Measurements from ENCODE around the gene PPM1L. TPM values are rescaled to one million over a fixed set of nuclear protein-coding genes. Genes with fewer than 3 reads are reported as not detected.

The PPM1L gene
- total RNA-seq, 1 donor from 2014 or later = 14.9 TPM

DNA sequence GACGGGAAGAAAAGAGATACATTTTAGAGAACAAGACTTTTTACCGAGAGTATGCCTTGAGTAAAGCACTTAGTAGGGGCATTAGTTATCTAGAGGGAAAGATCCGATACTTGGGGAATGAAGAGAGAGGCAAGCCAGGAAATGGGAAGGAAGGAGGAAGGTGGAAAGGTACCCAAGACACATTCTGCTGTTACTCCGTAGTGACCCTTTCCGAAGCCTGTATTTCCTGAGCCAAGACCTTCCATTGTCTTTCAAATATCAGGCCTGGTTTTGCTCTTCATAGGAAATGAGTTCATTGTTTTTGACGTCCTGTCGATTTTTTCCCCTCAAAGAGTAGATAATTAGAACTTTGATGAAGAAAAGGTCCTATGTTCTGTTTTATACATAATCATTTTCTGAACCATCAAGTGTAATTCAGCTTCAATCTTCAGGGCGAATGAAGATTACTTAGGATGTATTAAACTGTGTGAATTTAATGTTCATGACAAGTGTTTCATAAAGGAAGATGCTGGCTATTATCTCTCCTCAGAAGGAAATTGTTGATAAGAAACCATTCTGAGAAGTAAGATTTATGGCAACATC is 95.7 kb downstream of the PPM1L start:
- no peaks in the 10 kb centered on the region for H3K9me3 ChIP-seq
- H3K27me3 ChIP-seq (ENCODE audit: low read depth) = no peaks in the 10 kb centered on the region
- no peak overlapping the region for H3K4me3 ChIP-seq
- no peaks in the 10 kb centered on the region for H3K36me3 ChIP-seq
- H3K27ac ChIP-seq = no peak overlapping the region
- no peak for TF ChIP-seq CTCF (IDR thresholded peaks at IDR 0.05)
- H3K4me1 ChIP-seq = no peaks in the 10 kb centered on the region
- DNase-seq = no peak
- intact Hi-C loops (cut with DNase I) = no loop called here
- ATAC-seq = no peak

- no peaks in the 10 kb centered on the region for H3K9me3 ChIP-seq
- H3K36me3 ChIP-seq = no peaks in the 10 kb centered on the region
- no peak for TF ChIP-seq CTCF (IDR thresholded peaks at IDR 0.05)
- DNase-seq (no peak), ATAC-seq (no peak)
- H3K27me3 ChIP-seq (ENCODE audit: low read depth) = no peaks in the 10 kb centered on the region
- no peak overlapping the region for H3K4me3 ChIP-seq
- H3K4me1 ChIP-seq = no peaks in the 10 kb centered on the region
- no peak overlapping the region for H3K27ac ChIP-seq
- intact Hi-C loops (cut with DNase I) = no loop called here
These were observed 96.8 kb downstream of the PPM1L start for GRCh38 chr3:160852856-160853255.

DNA sequence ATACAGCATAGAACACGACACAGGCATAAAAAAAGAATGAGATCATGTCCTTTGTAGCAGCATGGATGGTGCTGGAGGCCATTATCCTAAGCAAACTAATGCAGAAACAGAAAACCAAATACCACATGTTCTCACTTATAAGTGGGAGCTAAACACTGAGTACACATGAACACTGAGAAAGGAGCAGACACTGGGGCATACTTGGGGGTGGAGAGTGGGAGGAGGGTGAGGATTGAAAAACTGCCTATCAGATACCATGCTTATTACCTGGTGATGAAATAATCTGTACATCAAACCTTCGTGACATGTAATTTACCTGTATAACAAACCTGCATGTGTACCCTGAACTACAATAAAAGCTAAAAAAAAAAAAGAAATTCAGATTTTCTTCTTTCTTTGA is 100.4 kb downstream of the PPM1L start:
- no peak overlapping the region for H3K4me3 ChIP-seq
- no peak for TF ChIP-seq CTCF (IDR thresholded peaks at IDR 0.05)
- no peaks in the 10 kb centered on the region for H3K36me3 ChIP-seq
- no peaks in the 10 kb centered on the region for H3K9me3 ChIP-seq
- H3K27ac ChIP-seq = no peak overlapping the region
- intact Hi-C loops (cut with DNase I) = no loop called here
- no peaks in the 10 kb centered on the region for H3K27me3 ChIP-seq (ENCODE audit: low read depth)
- no peaks in the 10 kb centered on the region for H3K4me1 ChIP-seq
- no peak for DNase-seq
- no peak for ATAC-seq

DNA sequence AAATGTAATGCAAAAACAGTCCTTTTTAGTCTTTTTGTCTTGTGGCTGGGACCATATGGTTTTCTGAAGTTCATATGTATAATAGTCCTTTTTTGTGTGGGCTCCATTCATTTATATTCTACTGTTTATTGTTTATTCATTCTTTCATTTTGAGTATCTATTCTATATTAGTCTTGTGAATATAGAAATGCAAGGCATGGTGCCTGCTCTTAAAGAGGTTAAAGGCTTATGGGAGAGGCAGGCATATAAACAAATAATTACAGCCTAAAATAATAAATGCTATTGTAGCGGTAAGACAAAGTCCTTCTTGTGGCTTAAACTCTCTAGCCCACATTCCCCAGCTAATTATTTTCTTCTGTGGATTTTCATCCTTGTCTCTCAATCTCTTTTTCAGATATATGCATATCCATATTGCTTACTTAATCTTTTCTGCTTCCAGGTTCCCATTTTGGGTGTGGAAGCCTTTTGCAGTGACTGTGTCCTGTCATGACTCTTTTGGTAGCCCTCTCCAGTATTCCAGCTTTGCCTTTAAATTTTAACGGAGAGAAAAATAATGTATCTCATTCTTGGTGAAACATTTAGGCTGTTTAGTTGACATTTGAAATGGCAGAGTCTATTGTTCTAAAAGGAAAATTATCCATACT is 101.6 kb downstream of the PPM1L start:
- no peaks in the 10 kb centered on the region for H3K27me3 ChIP-seq (ENCODE audit: low read depth)
- H3K4me3 ChIP-seq = no peak overlapping the region
- intact Hi-C loops (cut with DNase I) = no loop called here
- no peaks in the 10 kb centered on the region for H3K4me1 ChIP-seq
- H3K9me3 ChIP-seq = no peaks in the 10 kb centered on the region
- no peaks in the 10 kb centered on the region for H3K36me3 ChIP-seq
- TF ChIP-seq CTCF (IDR thresholded peaks at IDR 0.05) = no peak
- DNase-seq (no peak), ATAC-seq (no peak)
- no peak overlapping the region for H3K27ac ChIP-seq

DNA sequence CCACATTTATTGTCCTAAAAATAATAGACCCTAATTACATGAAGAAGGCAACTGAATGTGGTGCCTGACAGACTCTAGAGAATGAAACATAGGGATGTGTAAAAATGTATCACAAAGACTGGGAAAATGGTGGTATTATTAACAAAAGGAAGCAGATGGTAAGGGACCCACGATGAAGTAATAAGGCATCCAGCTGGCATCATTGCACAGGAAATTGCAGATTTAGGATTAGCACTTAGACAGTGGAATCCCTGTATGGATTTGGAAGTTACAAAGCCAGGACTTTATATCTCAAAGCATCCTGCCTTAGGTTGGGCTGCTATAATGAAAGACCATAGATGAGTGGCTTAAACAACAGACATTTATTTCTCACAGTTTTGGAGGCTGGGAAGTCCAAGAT is 104.3 kb downstream of the PPM1L start:
- ATAC-seq (no peak), DNase-seq (no peak)
- H3K27me3 ChIP-seq (ENCODE audit: low read depth) = no peaks in the 10 kb centered on the region
- H3K4me3 ChIP-seq = no peak overlapping the region
- no peak overlapping the region for H3K27ac ChIP-seq
- no peaks in the 10 kb centered on the region for H3K36me3 ChIP-seq
- no peaks in the 10 kb centered on the region for H3K4me1 ChIP-seq
- intact Hi-C loops (cut with DNase I) = no loop called here
- no peaks in the 10 kb centered on the region for H3K9me3 ChIP-seq
- TF ChIP-seq CTCF (IDR thresholded peaks at IDR 0.05) = no peak
